Heart right ventricle (tissue), 16 donors: Measurements from ENCODE around the gene RCOR2. TPM values are rescaled to one million over a fixed set of nuclear protein-coding genes. Genes with fewer than 3 reads are reported as not detected.

ENCODE experiments used
- ATAC-seq, 8 donors: fragments of 200-7000 bp; cut with Tn5 transposase; one replicate each; pipeline ENCODE4 v1.9.1; 2020; ENCODE audit warnings: mild to moderate bottlenecking in 8 of 8, moderate library complexity in 8 of 8, moderate number of reproducible peaks in 1 of 8
- DNase-seq, 2 donors: peaks; one replicate each; pipeline ENCODE4 v3.0.0-alpha.2; 2020
- H3K27ac ChIP-seq, 10 donors: fragments of 200-600 bp; sonication (generic) in 2 of 10; one replicate each; pipeline versions ENCODE4 v1.5.0 to v1.8.0; 2020 to 2022; ENCODE audit warnings: mild to moderate bottlenecking in 3 of 10
- H3K27me3 ChIP-seq, 7 donors: fragments of 200-600 bp; one replicate each; pipeline ENCODE4 v1.8.0; 2021 to 2022; ENCODE audit warnings: mild to moderate bottlenecking in 2 of 7
- H3K36me3 ChIP-seq, 9 donors: fragments of 200-600 bp; sonication (generic) in 1 of 9; one replicate each; pipeline versions ENCODE4 v1.5.0 to v1.8.0; 2020 to 2022; ENCODE audit warnings: mild to moderate bottlenecking in 2 of 9
- H3K4me1 ChIP-seq, 9 donors: fragments of 200-600 bp; sonication (generic) in 1 of 9; one replicate each; pipeline versions ENCODE4 v1.5.0 to v1.8.0; 2020 to 2022; ENCODE audit warnings: mild to moderate bottlenecking in 4 of 9
- H3K4me3 ChIP-seq, 10 donors: fragments of 200-600 bp; sonication (generic) in 2 of 10; one replicate each; pipeline versions ENCODE4 v1.5.0 to v1.8.0; 2020 to 2022; ENCODE audit warnings: mild to moderate bottlenecking in 7 of 10, moderate library complexity in 2 of 10
- H3K9me3 ChIP-seq, 11 donors: fragments of 200-600 bp in 10 of 11; sonication (generic) in 2 of 11; one replicate each; pipeline versions ENCODE4 v1.5.0 to v1.8.0; 2013 to 2022; ENCODE audit warnings: mild to moderate bottlenecking in 2 of 11, control low read depth in 1 of 11, moderate library complexity in 1 of 11
- WGBS, 2 donors: extraction: QIAGEN DNeasy Blood & Tissue Kit; methylation state at CpG; one replicate each; pipeline ENCODE4 v1.1.7; 2013; ENCODE audit warnings: inconsistent platforms in 1 of 2; 5-methylcytosine and 5-hydroxymethylcytosine counted together
- intact Hi-C, 10 donors: fragments of 100-400 bp; cut with DNase I; formaldehyde crosslinking; loops; one replicate each; pipeline versions ENCODE4 v1.11.1 to v1.14.2; 2022
- polyA plus RNA-seq, 2 donors: library from polyadenylated mRNA; stranded (reverse); fragments of 200-250 nt; gene quantifications; one replicate each; pipeline ENCODE4 v1.2.3, GENCODE V29; 2013
- total RNA-seq, 10 donors: library from RNA; stranded (reverse); fragmentation: NEBNext Ultra II Directional in 3 of 10; extraction: Animal tissue kit (Norgen Biotek cat#: 25700) in 3 of 10; gene quantifications; one replicate each; pipeline versions ENCODE4 v1.2.1 to v1.2.4, GENCODE V29; 2021 to 2023
- TF ChIP-seq, protein P1 (sequence below), 9 donors: fragments of 200-600 bp; sonication (generic) in 2 of 9; IDR thresholded peaks; one replicate each; pipeline versions ENCODE4 v1.5.0 to v1.8.0; 2021 to 2022; ENCODE audit warnings: antibody characterized with exemption in 9 of 9, mild to moderate bottlenecking in 5 of 9, moderate library complexity in 1 of 9
- donor health status: Arrhythmogenic right ventricular cardiomyopathy.
- donor health status: ischemic (EF 13 %, LVEDD 7.1; RV severe dilation, severe dysfunction).
- donor health status: healthy with polysubstance abuse.
- donor health status: DM: no; HTN: yes; CAD: no.
- donor health status: DM: no; HTN: no; CAD: no.
- donor health status: ischemic (EF 25% LVEDD 6.9; RV normal size, moderate dysfunction).
- donor health status: ischemic (EF 25% LVEDD 5.7; RV mildly dilated, moderate dysfunction).
- donor health status: healthy.
- donor health status: DM: yes; HTN: yes; CAD: no.
- donor health status: Ischemic cardiomyopathy.
- donor health status: ischemic (EF 35%, LVEDD 5.7; RV mildly dilated, moderate dysfunction).
- donor health status: nonischemic (EF 11% LVEDD 7.7; RV severe dilation, severe dysfunction).
- donor health status: DM: yes; HTN: yes; CAD: no.
- donor health status: PGD.
- donor health status: ischemic (EF 29% LVEDD 5.4; RV normal size, mild dysfunction).
- donor health status: nonischemic (EF 23%, LVEDD 6.1; RV moderate dilation, normal function).

RCOR2 gene
- total and polyA plus RNA-seq, 12 donors, result 1.1 to 8.4 (median 5.0) TPM

DNA sequence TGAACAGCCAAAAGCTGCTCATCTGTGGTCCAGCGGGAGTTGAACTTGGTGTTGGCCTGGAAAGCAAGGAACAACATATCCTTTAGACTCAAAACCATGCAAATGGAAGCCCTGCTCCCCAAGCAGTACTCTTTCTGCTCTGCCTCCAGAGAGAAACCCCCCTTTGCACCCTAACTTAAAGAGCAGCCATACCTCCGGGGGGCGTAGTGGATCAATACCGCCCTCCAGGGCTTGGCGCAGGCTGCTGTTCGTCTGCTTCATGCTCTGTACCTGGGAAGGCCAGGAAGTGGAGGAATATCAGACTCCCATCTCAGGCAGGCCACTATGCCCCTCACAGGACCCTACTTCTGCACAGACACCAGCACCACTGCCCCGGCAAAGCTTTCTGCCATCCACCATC lies 4.3 kb downstream of the RCOR2 start:
- ATAC-seq, result no peak
- Histone ChIP-seq H3K4me1 (peaks cover 17 to 65% (median 31%) of the 10 kb centered on the region in 9 donors), H3K27me3 (peaks cover 0 to 25% (median 0%) of the 10 kb centered on the region in 7 donors), H3K9me3 (no peaks in the 10 kb centered on the region), H3K27ac (no peak overlapping the region), H3K36me3 (peaks cover 0 to 31% (median 8%) of the 10 kb centered on the region in 9 donors), H3K4me3 (no peak overlapping the region)
- TF ChIP-seq, protein P1, sequence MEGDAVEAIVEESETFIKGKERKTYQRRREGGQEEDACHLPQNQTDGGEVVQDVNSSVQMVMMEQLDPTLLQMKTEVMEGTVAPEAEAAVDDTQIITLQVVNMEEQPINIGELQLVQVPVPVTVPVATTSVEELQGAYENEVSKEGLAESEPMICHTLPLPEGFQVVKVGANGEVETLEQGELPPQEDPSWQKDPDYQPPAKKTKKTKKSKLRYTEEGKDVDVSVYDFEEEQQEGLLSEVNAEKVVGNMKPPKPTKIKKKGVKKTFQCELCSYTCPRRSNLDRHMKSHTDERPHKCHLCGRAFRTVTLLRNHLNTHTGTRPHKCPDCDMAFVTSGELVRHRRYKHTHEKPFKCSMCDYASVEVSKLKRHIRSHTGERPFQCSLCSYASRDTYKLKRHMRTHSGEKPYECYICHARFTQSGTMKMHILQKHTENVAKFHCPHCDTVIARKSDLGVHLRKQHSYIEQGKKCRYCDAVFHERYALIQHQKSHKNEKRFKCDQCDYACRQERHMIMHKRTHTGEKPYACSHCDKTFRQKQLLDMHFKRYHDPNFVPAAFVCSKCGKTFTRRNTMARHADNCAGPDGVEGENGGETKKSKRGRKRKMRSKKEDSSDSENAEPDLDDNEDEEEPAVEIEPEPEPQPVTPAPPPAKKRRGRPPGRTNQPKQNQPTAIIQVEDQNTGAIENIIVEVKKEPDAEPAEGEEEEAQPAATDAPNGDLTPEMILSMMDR (IDR thresholded peaks at IDR 0.05), result no peak
- DNase-seq, result no peak
- intact Hi-C loops, result no loop called here
- WGBS, 2 donors, result 91 to 93% methylated on average over 7 of the region's 7 CpGs

DNA sequence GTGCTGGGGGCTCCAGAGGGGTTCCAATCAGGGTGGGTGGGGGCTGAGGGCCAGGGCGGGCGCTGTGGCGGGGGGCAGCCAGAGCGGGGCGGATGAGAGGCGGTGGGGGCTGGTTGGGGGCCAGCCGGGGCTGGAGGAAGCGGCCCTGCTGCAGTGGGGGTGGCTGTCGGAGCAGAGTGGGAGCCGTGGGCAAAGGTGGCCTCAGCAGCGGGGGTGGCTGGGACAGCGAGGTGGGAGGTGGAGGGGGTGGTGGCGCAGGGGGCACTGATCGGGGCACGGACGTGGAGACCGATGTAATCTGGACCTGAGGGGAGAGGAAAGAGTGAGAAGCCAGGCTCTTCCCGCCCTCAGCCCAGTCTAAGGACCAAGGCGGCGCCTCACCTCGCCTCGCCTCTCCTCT lies 5.1 kb downstream of the RCOR2 start:
- H3K4me1 ChIP-seq, result peaks cover 13 to 60% (median 26%) of the 10 kb centered on the region in 9 donors
- WGBS, 2 donors, result 89 to 91% methylated on average over 21 to 22 of the region's 22 CpGs
- H3K9me3 ChIP-seq, result no peaks in the 10 kb centered on the region
- H3K4me3 ChIP-seq, result no peak overlapping the region
- DNase-seq (no peak), ATAC-seq (no peak)
- peaks cover 0 to 18% (median 0%) of the 10 kb centered on the region in 7 donors for H3K27me3 ChIP-seq
- no peak overlapping the region for H3K27ac ChIP-seq
- intact Hi-C loops, result no loop called here
- TF ChIP-seq, protein P1 (IDR thresholded peaks at IDR 0.05), result no peak
- peaks cover 0 to 39% (median 8%) of the 10 kb centered on the region in 9 donors for H3K36me3 ChIP-seq

DNA sequence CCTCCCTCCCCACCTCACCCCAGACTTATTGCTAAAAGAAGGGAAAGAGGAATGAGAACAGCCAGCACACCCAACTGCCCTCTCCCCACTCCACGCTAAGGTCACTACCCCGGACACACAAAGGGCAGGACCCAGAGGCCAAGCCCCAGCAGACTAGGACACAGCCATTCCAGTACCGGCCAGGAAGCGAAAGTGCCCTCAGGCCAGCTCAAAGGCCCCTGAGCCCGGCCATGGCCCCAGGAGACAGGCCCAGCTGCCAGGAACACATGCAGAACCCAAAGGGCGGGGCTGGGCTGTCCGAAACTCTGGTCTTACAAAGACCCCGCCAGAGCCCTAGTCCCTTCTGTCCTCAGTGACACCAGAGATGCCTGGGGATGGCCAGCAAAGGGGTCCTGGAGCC lies 5.5 kb downstream of the RCOR2 start:
- H3K36me3 ChIP-seq, result peaks cover 0 to 43% (median 8%) of the 10 kb centered on the region in 9 donors
- H3K27ac ChIP-seq, result no peak overlapping the region
- WGBS, 2 donors, result 56 to 58% methylated on average over 8 of the region's 8 CpGs
- H3K27me3 ChIP-seq, result peaks cover 0 to 15% (median 0%) of the 10 kb centered on the region in 7 donors
- TF ChIP-seq, protein P1 (IDR thresholded peaks at IDR 0.05), result no peak
- DNase-seq (peak in 1 of 2 donors; percentile 50), ATAC-seq (no peak)
- H3K4me1 ChIP-seq, result peaks cover 11 to 57% (median 24%) of the 10 kb centered on the region in 9 donors
- no peaks in the 10 kb centered on the region for H3K9me3 ChIP-seq
- H3K4me3 ChIP-seq, result no peak overlapping the region
- intact Hi-C loops, result no loop called here

DNA sequence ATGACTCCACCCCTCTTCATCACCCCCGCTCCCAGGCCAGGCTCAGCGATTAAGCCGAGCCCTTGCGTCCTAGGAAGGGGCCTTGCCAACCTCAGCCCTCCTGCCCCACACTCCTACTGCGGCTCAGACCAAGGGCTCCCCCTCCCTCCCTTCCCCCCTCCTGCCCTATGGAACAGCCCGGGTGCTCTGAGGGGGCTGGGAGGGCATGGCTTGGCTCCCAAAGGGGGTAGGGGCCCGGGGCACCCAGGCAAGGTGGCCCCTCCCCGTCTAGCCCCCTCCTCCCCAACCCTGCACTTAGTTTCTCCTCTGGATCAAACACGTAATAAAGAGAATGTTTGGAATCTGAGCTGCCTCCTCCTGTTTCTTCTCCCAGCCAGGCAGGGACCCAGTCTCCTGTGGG lies 6.3 kb downstream of the RCOR2 start:
- H3K36me3 ChIP-seq, result peaks cover 0 to 51% (median 11%) of the 10 kb centered on the region in 9 donors
- 61 to 68% methylated on average over 8 to 9 of the region's 9 CpGs for WGBS, 2 donors
- intact Hi-C loops, result no loop called here
- H3K4me3 ChIP-seq, result no peak overlapping the region
- H3K27ac ChIP-seq, result peak overlapping the region in 2 of 10 donors; percentile 26 to 30
- peaks cover 5 to 50% (median 16%) of the 10 kb centered on the region in 9 donors for H3K4me1 ChIP-seq
- no peaks in the 10 kb centered on the region for H3K9me3 ChIP-seq
- TF ChIP-seq, protein P1 (IDR thresholded peaks at IDR 0.05), result no peak
- peaks cover 0 to 7% (median 0%) of the 10 kb centered on the region in 7 donors for H3K27me3 ChIP-seq
- ATAC-seq, result no peak
- DNase-seq, result no peak
